Loucy (cell line): ENCODE measurements around the gene C3orf80.

Experiments used
- H2AFZ ChIP-seq: fragments of 200-600 bp; sonication (generic); 2 replicates; pipeline ENCODE4 v1.6.0; 2016; ENCODE audit warnings: antibody characterized with exemption, mild to moderate bottlenecking, low read length, moderate library complexity
- H3F3A ChIP-seq: fragments of 200-600 bp; 2 replicates; pipeline ENCODE4 v1.6.0; 2016; ENCODE audit warnings: antibody characterized with exemption, low read depth, mild to moderate bottlenecking
- H3K27me3 ChIP-seq: fragments of 200-600 bp; sonication (generic); 2 replicates; pipeline ENCODE4 v1.6.1; 2014; ENCODE audit warnings: low read length, mild to moderate bottlenecking; ENCODE audit not compliant: insufficient read depth, poor library complexity, severe bottlenecking
- H3K36me3 ChIP-seq: fragments of 200-600 bp; sonication (generic); 2 replicates; pipeline ENCODE4 v1.6.1; 2016; ENCODE audit warnings: low read length; ENCODE audit not compliant: insufficient read depth
- H3K4me1 ChIP-seq: fragments of 200-600 bp; sonication (generic); 2 replicates; pipeline ENCODE4 v1.5.1; 2014; ENCODE audit warnings: low read length, mild to moderate bottlenecking; ENCODE audit not compliant: insufficient read depth, poor library complexity, severe bottlenecking
- H3K4me2 ChIP-seq: fragments of 200-600 bp; sonication (generic); 2 replicates; pipeline ENCODE4 v1.6.0; 2014; ENCODE audit warnings: antibody characterized with exemption, low read length, low read depth, mild to moderate bottlenecking; ENCODE audit not compliant: poor library complexity, severe bottlenecking
- H3K4me3 ChIP-seq: fragments of 200-600 bp; sonication (generic); 2 replicates; pipeline ENCODE4 v1.5.1; 2014; ENCODE audit warnings: low read length, mild to moderate bottlenecking, mixed read lengths; ENCODE audit not compliant: poor library complexity, severe bottlenecking
- H3K79me2 ChIP-seq: fragments of 200-600 bp; sonication (generic); 2 replicates; pipeline ENCODE4 v1.6.1; 2014; ENCODE audit warnings: low read length; ENCODE audit not compliant: insufficient read depth
- H3K9ac ChIP-seq: fragments of 200-600 bp; sonication (generic); 2 replicates; pipeline ENCODE4 v1.6.0; 2014; ENCODE audit warnings: mild to moderate bottlenecking, low read depth, low read length, moderate library complexity; ENCODE audit not compliant: poor library complexity, severe bottlenecking
- H3K9me2 ChIP-seq: fragments of 200-600 bp; sonication (generic); replicated peaks from 2 replicates; pipeline ENCODE4 v1.6.1; 2016; ENCODE audit warnings: low read depth, low read length, mixed read lengths
- H3K9me3 ChIP-seq: fragments of 200-600 bp; sonication (generic); 2 replicates; pipeline ENCODE4 v1.6.1; 2014; ENCODE audit warnings: mild to moderate bottlenecking, antibody characterized with exemption, low read length, low read depth; ENCODE audit not compliant: insufficient read depth
- H4K20me1 ChIP-seq: fragments of 200-600 bp; sonication (generic); 2 replicates; pipeline ENCODE4 v1.6.0; 2014; ENCODE audit warnings: antibody characterized with exemption, low read length, mild to moderate bottlenecking; ENCODE audit not compliant: insufficient read depth, poor library complexity, severe bottlenecking
- EZH2phosphoT487 ChIP-seq: fragments of 200-600 bp; IDR thresholded peaks from 2 replicates; pipeline ENCODE4 v1.6.1; 2018; ENCODE audit warnings: antibody characterized with exemption, mild to moderate bottlenecking, moderate library complexity, borderline replicate concordance
- TF ChIP-seq, protein P1 (sequence below): fragments of 200-600 bp; sonication (generic); conservative IDR thresholded peaks from 2 replicates; pipeline ENCODE4 v1.5.1; 2014; ENCODE audit warnings: mild to moderate bottlenecking, antibody characterized with exemption, low read length

C3orf80 gene

DNA sequence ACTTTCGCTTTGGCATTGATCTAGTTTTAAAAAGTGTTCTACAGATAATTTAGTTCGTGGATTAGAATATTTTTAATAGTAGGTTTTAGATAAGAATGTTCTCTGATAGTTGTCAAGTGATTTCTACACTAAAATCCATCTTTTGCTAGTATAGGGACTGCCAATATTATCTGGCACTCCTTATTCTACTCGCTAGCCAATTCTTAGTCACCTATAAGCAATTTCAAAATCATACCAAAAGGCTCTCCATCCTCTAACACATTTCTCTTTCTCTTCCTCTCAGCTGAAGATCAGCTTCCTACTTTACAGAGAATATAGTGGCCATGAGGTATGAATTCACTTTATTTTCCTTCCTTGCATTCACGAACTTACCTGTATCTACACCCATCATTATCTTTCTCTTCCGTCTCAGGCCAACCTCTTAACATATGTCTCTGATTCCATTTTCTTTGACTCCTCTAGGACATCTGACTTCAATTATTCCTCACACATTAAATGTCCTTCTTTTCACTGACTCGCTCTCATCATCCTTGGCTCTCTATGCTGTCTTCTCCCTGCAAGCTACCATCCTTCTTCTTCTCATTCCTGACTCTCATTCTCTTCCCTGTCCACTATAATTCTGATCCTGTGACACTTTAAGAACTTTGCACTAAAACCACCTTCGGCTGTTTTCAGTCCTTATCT lies 35.5 kb downstream of the C3orf80 start:
- no peak for TF ChIP-seq EZH2phosphoT487
- TF ChIP-seq, protein P1, sequence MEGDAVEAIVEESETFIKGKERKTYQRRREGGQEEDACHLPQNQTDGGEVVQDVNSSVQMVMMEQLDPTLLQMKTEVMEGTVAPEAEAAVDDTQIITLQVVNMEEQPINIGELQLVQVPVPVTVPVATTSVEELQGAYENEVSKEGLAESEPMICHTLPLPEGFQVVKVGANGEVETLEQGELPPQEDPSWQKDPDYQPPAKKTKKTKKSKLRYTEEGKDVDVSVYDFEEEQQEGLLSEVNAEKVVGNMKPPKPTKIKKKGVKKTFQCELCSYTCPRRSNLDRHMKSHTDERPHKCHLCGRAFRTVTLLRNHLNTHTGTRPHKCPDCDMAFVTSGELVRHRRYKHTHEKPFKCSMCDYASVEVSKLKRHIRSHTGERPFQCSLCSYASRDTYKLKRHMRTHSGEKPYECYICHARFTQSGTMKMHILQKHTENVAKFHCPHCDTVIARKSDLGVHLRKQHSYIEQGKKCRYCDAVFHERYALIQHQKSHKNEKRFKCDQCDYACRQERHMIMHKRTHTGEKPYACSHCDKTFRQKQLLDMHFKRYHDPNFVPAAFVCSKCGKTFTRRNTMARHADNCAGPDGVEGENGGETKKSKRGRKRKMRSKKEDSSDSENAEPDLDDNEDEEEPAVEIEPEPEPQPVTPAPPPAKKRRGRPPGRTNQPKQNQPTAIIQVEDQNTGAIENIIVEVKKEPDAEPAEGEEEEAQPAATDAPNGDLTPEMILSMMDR = no peak
- Histone ChIP-seq H3F3A (no peaks in the 10 kb centered on the region), H3K4me3 (no peak overlapping the region), H3K4me1 (no peaks in the 10 kb centered on the region), H3K9ac (no peak overlapping the region), H3K9me3 (no peaks in the 10 kb centered on the region), H3K79me2 (no peaks in the 10 kb centered on the region), H2AFZ (no peak overlapping the region), H4K20me1 (no peaks in the 10 kb centered on the region), H3K36me3 (no peaks in the 10 kb centered on the region), H3K4me2 (no peak overlapping the region), H3K27me3 (no peaks in the 10 kb centered on the region), H3K9me2 (no peaks in the 10 kb centered on the region)

DNA sequence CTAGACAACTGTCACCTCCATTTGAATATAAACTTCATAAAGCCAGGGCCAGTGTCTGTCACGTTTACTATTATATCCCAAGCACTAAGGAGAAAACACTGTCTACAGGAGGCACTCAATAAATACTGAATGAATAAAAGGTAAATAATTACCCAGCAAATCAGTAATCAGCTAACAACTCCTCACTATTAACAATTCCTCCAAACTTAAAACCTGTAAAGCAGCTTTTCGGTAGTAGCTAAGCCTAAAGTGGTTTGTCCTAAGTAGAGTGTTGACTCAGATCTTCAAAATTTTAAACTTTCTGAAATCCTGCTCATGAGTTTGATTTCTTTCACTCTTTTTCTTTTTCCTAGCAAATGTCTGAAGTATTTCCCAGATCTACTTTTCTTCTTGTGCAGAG lies 39.9 kb downstream of the C3orf80 start:
- H3K27me3 ChIP-seq = no peaks in the 10 kb centered on the region
- no peak overlapping the region for H2AFZ ChIP-seq
- H3K9me2 ChIP-seq = no peaks in the 10 kb centered on the region
- no peaks in the 10 kb centered on the region for H3K36me3 ChIP-seq
- no peaks in the 10 kb centered on the region for H3F3A ChIP-seq
- no peaks in the 10 kb centered on the region for H3K79me2 ChIP-seq
- H4K20me1 ChIP-seq = no peaks in the 10 kb centered on the region
- H3K4me2 ChIP-seq = no peak overlapping the region
- H3K4me1 ChIP-seq = no peaks in the 10 kb centered on the region
- H3K4me3 ChIP-seq = no peak overlapping the region
- no peaks in the 10 kb centered on the region for H3K9me3 ChIP-seq
- no peak overlapping the region for H3K9ac ChIP-seq
- no peak for TF ChIP-seq EZH2phosphoT487
- TF ChIP-seq, protein P1 = no peak
